Measurements from ENCODE around the gene SPATA6.

DNA sequence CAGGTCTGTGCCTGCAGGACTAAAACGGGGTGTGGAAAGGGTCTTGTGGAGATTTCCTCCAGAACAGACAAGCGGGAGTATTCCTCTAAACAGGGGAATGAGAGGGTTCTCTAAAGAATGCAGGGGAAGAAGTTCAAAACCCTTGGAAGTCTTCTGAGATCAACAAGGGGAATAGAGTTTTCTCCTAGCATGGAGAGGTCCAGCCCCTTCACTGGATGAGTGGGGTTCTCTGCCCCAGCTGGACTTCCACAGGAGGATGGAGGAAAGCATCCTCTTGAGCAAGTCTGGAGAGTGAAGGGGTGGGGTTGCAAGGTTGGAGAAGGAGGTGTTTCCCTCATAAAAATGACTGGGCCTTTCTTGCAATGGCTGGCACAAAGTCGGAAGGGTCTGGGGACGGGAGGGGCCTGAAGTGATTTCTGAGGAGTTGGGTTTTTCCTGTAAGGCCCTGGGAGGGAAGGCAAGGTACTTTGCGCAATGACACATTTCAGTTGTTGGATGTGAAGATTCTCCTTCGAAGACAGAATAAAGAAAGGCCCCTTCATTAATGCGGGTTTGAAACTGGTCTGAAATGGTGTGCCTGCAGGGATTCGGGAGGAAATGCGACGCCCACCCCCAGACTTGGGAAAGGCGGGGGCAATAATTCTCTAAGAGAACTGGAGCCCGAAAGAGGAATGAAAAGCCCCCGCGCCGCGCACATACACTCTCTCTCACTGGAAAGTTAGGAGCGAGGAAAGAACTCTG, 884 bp downstream of the SPATA6 start:
- TF ChIP-seq, protein P1, sequence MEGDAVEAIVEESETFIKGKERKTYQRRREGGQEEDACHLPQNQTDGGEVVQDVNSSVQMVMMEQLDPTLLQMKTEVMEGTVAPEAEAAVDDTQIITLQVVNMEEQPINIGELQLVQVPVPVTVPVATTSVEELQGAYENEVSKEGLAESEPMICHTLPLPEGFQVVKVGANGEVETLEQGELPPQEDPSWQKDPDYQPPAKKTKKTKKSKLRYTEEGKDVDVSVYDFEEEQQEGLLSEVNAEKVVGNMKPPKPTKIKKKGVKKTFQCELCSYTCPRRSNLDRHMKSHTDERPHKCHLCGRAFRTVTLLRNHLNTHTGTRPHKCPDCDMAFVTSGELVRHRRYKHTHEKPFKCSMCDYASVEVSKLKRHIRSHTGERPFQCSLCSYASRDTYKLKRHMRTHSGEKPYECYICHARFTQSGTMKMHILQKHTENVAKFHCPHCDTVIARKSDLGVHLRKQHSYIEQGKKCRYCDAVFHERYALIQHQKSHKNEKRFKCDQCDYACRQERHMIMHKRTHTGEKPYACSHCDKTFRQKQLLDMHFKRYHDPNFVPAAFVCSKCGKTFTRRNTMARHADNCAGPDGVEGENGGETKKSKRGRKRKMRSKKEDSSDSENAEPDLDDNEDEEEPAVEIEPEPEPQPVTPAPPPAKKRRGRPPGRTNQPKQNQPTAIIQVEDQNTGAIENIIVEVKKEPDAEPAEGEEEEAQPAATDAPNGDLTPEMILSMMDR (IDR thresholded peaks at IDR 0.05): no peak
- TF ChIP-seq EP300 (IDR thresholded peaks at IDR 0.05) (no peak), POLR2AphosphoS5 (IDR thresholded peaks at IDR 0.05) (no peak), POLR2A (IDR thresholded peaks at IDR 0.05; ENCODE audit: low read depth) (no peak)

Data from esophagus muscularis mucosa (tissue), 4 donors.